Fibroblast of pulmonary artery (primary cell): ENCODE data around the gene GAB2.

Experiments used
- DNase-seq: peaks from one replicate; pipeline ENCODE4 v3.0.0-alpha.2; 2010; ENCODE audit warnings: low read depth
- H3K4me3 ChIP-seq: replicated peaks from 2 replicates; pipeline ENCODE4 v1.5.1; 2011; ENCODE audit warnings: low read depth, mild to moderate bottlenecking, control low read depth, low read length, moderate library complexity
- CTCF ChIP-seq: IDR thresholded peaks from 2 replicates; pipeline ENCODE4 v1.5.1; 2011; ENCODE audit warnings: mild to moderate bottlenecking, control low read depth, low read length, inconsistent platforms; ENCODE audit errors: missing control alignments

GAB2 gene

GRCh38 chr11:78201096-78201818 is 216.4 kb downstream of the GAB2 start:
- no peak for DNase-seq
- no peak for TF ChIP-seq CTCF
- no peak overlapping the region for H3K4me3 ChIP-seq

- no peak overlapping the region for H3K4me3 ChIP-seq
- TF ChIP-seq CTCF: no peak
- no peak for DNase-seq
Measured at GRCh38 chr11:78200553-78200952, 217.1 kb downstream of the GAB2 start.

GRCh38 chr11:78200061-78200460 is 217.6 kb downstream of the GAB2 start:
- DNase-seq: no peak
- no peak overlapping the region for H3K4me3 ChIP-seq

GRCh38 chr11:78199653-78200015 is 218.0 kb downstream of the GAB2 start:
- no peak overlapping the region for H3K4me3 ChIP-seq
- no peak for TF ChIP-seq CTCF
- DNase-seq: no peak

More at GRCh38 chr11:78200061-78200460, 217.6 kb downstream of the GAB2 start:
- no peak for TF ChIP-seq CTCF

GRCh38 chr11:78199015-78199652 is 218.5 kb downstream of the GAB2 start:
- TF ChIP-seq CTCF: no peak
- no peak for DNase-seq
- H3K4me3 ChIP-seq: no peak overlapping the region

- no peak for TF ChIP-seq CTCF
- DNase-seq: no peak
Measured at GRCh38 chr11:78197816-78198215, 219.8 kb downstream of the GAB2 start.

More at GRCh38 chr11:78197816-78198215, 219.8 kb downstream of the GAB2 start:
- H3K4me3 ChIP-seq: no peak overlapping the region
